Skeletal muscle cell (primary cell): ENCODE measurements around the gene PEF1.

ENCODE experiments used
- DNase-seq: peaks from one replicate; pipeline ENCODE4 v3.0.0-alpha.2; 2010; ENCODE audit warnings: low read depth
- H3K4me3 ChIP-seq: 2 replicates; pipeline ENCODE4 v1.5.1; 2011; ENCODE audit warnings: low read depth, mild to moderate bottlenecking, control low read depth, low read length, moderate library complexity

Gene PEF1

GRCh38 chr1:31618916-31619846, 25.5 kb downstream of the PEF1 start:
- no peak overlapping the region for H3K4me3 ChIP-seq
- DNase-seq, result no peak

- no peak for DNase-seq
- peak overlapping the region; percentile 51 for H3K4me3 ChIP-seq
Observed at GRCh38 chr1:31617916-31618746, 26.5 kb downstream of the PEF1 start.

DNA sequence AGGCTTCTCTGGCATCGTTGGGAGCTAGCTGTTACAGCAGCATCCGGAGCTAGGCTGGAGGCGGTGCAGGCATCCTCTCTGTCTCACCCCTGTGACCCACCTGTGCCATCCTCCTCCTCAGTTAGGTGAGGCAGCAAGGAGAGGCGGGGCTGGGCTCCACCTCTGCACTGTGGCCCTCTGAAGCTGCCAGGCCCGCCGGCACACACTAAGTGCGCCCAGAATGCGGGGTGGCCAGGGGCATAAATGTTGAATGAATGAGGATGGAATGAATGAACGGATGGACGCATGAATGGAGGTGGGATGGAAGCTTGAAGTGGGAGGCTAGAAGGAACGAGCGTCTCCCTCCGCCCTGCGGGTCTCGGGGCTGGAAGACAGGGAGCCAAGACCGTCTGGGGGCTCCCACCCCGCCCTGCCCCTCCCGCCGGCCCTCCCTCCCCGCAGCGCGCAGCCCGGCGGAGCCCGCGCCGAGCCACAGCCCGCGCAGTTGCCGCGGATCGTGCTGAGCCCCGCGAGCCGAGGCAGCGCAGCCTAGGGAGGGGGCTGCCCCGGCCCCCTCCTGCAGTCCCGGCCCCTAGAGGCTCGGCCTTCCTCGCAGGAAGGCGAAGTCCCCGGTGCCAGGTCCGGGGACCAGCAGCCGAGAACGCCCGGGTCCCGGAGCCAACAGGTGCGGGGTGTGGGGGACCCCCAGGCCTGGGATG, 27.3 kb downstream of the PEF1 start, which contains the start of gene HCRTR1:
Gene HCRTR1, plus strand, starts transcription at position 472 of the 698 bp plus-strand sequence. CDS start 1,504 bp downstream, outside the sequence.
- H3K4me3 ChIP-seq, result peak within 1 kb of the TSS; percentile 51
- DNase-seq, result no peak

- DNase-seq, result no peak
Observed at GRCh38 chr1:31615939-31616338, 28.7 kb downstream of the PEF1 start.

GRCh38 chr1:31615414-31615813, 29.3 kb downstream of the PEF1 start:
- DNase-seq, result no peak

More at GRCh38 chr1:31615939-31616338, 28.7 kb downstream of the PEF1 start:
- H3K4me3 ChIP-seq, result no peak overlapping the region

DNA sequence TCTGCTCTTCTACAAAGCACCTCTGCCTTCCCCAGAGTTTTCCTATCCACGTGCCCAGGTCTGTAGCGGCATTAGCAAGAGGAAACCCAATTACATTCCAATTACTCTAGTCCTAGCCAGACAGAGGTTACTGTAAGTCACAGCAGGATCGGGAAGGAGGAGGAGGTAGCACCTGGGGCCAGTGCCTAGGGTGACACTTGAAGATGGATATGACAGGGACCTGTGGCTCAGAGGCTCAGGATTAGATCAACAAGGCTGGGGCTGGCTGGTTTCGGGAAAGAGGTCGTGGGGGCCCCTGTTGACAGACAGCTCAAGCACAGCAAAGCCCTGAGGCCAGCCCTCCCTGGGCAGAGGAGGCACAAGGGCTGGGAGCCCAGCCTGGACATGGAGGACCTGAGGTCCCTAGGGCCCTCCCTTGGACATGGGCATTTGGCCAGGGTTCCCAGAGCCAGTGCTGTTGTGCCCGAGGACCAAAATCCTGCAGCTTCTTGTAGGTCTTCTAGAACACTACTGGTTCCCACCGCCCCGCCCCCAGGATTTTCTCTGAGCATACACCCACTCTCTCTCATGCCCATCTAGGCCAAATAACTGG, 30.2 kb downstream of the PEF1 start:
- no peak overlapping the region for H3K4me3 ChIP-seq
- DNase-seq, result no peak

More at GRCh38 chr1:31615414-31615813, 29.3 kb downstream of the PEF1 start:
- H3K4me3 ChIP-seq, result no peak overlapping the region

- no peak for DNase-seq
Observed at GRCh38 chr1:31609514-31610118, 35.1 kb downstream of the PEF1 start.

DNA sequence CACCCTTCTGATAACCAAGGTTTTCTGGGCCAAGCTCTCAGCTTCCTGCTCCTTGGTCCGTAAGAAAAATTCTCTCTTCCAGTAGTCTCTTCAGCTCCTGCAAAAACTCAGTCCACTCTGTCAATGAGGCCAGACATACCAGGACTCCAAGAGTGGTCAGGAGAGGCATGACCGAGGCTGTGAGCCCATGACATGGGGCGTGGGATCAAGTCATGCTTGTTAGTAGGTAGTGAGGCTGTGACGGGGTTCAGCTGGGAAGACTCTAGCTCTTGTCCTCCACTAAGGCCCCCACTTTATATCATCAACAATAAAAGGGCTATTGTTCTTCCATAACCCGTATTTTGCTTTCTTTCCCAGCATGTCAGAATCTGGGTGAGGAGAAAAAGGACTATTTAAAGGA, 37.3 kb downstream of the PEF1 start:
- no peak overlapping the region for H3K4me3 ChIP-seq
- no peak for DNase-seq

More at GRCh38 chr1:31609514-31610118, 35.1 kb downstream of the PEF1 start:
- H3K4me3 ChIP-seq, result no peak overlapping the region

DNA sequence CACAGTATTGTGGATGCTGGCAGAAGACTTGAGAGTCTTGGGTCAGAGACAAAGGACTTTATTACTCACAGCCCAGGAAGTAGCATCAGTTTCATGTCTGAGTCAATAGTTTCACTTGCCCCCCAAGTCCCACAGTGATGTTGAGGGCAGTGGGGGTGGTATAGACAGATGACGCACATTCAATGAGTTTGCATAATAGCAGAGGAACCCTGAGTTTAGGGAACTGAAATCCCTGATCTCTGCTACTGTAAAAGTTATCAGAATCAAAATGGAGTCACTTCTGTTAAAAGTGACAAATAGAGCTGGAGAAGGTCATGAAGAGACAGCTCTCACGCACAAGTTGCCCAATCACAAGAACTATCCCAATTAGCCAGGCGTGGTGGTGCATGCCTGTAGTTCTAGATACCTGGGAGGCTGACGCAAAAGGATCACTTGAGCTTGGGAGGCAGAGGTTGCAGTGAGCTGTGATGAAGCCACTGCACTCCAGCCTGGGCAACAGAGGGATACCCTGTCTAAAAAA, 38.7 kb downstream of the PEF1 start:
- peak; percentile 71 for DNase-seq
- no peak overlapping the region for H3K4me3 ChIP-seq

DNA sequence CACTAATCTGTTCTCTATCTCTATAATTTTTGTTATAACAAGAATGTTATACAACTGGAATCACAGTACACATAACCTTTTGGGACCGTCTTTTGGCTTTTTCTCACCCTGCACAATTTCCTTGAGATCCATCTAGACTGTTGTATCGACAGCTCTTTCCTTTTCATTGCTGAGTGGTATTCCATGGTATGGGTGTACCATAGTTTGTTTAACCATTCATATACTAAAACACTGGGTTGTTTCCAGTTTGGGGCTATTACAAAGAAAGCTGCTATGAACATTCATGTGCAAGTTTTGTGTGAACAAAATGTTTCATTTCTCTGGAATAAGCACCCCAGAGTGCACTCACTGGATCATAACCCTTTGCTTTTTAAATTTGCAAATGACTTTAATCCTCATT, 42.6 kb downstream of the PEF1 start:
- DNase-seq, result no peak

GRCh38 chr1:31600641-31601040, 44.0 kb downstream of the PEF1 start:
- no peak overlapping the region for H3K4me3 ChIP-seq
- no peak for DNase-seq

More for the DNA sequence above, 42.6 kb downstream of the PEF1 start:
- H3K4me3 ChIP-seq, result no peak overlapping the region

- H3K4me3 ChIP-seq, result no peak overlapping the region
- DNase-seq, result no peak
Observed at GRCh38 chr1:31598980-31599379, 45.7 kb downstream of the PEF1 start.

DNA sequence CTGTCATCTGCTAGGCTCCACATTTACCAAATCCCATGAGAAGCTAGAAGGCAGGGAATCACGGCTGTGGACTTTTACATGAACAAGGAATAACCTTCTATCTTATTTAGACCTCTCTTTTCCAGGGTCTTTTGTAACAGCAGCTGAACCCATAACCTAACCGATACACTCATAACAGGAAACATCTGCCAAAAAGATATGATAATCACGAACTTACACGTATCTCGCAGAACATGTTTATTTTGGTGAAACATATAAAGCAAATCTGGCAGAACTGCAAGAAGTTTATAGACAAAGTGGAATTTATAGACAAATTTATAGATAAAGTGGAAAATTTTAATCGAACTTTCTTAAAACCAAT, 48.0 kb downstream of the PEF1 start:
- no peak overlapping the region for H3K4me3 ChIP-seq

DNA sequence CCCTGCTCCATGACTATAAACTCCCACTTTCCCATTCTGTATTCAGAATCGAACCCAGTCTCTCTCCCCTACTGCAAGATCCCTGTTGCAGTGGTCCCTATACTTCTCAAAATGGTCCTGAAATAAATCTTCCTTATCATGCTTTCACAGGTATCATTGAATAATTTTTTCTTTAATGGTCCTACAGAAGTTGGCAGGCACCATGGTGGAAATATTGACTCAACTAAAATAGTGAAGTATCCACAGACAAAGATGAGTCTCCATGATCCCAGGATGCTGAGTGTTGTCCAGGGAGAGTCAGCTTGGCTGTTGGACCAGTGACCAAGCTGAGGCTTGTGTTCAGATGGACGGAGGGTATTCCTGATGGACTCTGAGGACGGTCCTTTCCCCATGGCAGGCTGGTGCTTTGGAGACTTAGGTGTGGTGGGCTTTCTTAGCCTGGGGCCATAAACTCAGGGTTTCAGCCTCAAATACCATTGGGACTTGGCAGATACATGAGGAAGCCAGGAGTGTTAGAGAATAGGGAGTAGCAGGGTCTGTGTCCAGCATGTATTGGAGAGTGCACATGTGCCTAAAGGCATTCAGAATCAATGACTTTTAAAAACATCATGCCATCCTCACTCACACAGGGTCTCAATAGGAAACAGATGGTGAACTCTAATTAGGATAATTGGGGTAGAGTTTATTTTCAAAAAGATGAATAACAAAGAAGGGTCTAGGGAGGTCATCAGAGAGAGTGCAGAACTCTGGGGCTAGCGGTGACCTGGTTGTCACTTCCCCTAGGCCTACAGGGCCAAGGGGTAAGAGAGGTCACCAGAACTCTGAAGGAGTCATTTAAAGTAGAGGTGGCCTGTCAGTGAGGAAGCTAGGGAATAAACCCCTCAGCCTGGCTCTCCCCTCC, 48.6 kb downstream of the PEF1 start:
- DNase-seq, result no peak
- H3K4me3 ChIP-seq, result no peak overlapping the region

More for the DNA sequence above, 48.0 kb downstream of the PEF1 start:
- no peak for DNase-seq

GRCh38 chr1:31593770-31594632, 50.7 kb downstream of the PEF1 start:
- H3K4me3 ChIP-seq, result no peak overlapping the region
- no peak for DNase-seq

- DNase-seq, result no peak
- H3K4me3 ChIP-seq, result no peak overlapping the region
Observed at GRCh38 chr1:31593136-31593665, 51.5 kb downstream of the PEF1 start.
